ENCODE data around the gene TIMP2. TPM values are rescaled to one million over a fixed set of nuclear protein-coding genes. Genes with fewer than 3 reads are reported as not detected.

TIMP2 gene
- total RNA-seq, 2 experiments from 2014 or later = 6.2 to 7.0 TPM

- H3K4me1 ChIP-seq (ENCODE audit: insufficient read depth, low read length) = peaks cover 71% of the 10 kb centered on the region
- Mint-ChIP-seq H3K9me3 (no peaks in the 10 kb centered on the region), H3K27me3 (no peaks in the 10 kb centered on the region), H3K27ac (peak overlapping the region; percentile 95), H3K36me3 (ENCODE audit: low read depth) (peaks cover 91% of the 10 kb centered on the region), H3K4me1 (ENCODE audit: low read depth) (peaks cover 79% of the 10 kb centered on the region), H3K4me3 (peak overlapping the region; percentile 78)
- no peaks in the 10 kb centered on the region for H3K9me3 ChIP-seq (ENCODE audit: control insufficient read depth in 1 of 2, insufficient read depth in 1 of 2, low read length in 2 of 2)
- H3K27ac ChIP-seq (ENCODE audit: low read depth in 1 of 2, low read length in 2 of 2) = peak overlapping the region; percentile 41 to 45
- ATAC-seq (ENCODE audit: poor library complexity) (peak; percentile 15), DNase-seq (peak in 4 of 14 experiments; percentile 30 to 60 (median 42))
- H3K4me3 ChIP-seq (ENCODE audit: low read length) = peak overlapping the region; percentile 38
- H3K36me3 ChIP-seq (ENCODE audit: insufficient read depth, low read length) = peaks cover 79% of the 10 kb centered on the region
- POLR2A ChIA-PET = interaction anchor here (0.6 to 4.8 kb wide), 9 partner anchors 14 to 81 kb away, joined by 3 to 43 read pairs (median 5); partner anchors contain the start of gene CYTH1
- TF ChIP-seq CTCF (IDR thresholded peaks at IDR 0.05) = no peak
- intact Hi-C loops (cut with DNase I, micrococcal nuclease) = loop anchor here in 1 of 2 experiments (2.0 to 10.0 kb wide), 2 partner anchors 19 to 309 kb away; no protein-coding TSS in a partner anchor
- CTCF ChIA-PET = interaction anchor here (1.0 to 1.6 kb wide), 3 partner anchors 13 to 52 kb away, joined by 3 read pairs; no protein-coding TSS in a partner anchor
- no peaks in the 10 kb centered on the region for H3K27me3 ChIP-seq (ENCODE audit: control insufficient read depth in 1 of 2, insufficient read depth in 2 of 2, low read length in 2 of 2)
Observed at GRCh38 chr17:78803186-78803845, 121.9 kb downstream of the TIMP2 start.

Other genes starting within 250 kb of the TIMP2 start
- gene CYTH1, start 143.1 kb downstream of the TIMP2 start, total RNA-seq = 100 to 1,000 TPM; 521 to 525 TPM
- gene USP36, start 84.6 kb downstream of the TIMP2 start, total RNA-seq = 100 to 1,000 TPM; 489 to 494 TPM
- 1 to 10 TPM; 2.6 to 2.7 TPM for gene CEP295NL, start 22.2 kb downstream of the TIMP2 start, total RNA-seq
- 10 to 100 TPM; 38.8 to 41.0 TPM for gene LGALS3BP, start 54.5 kb upstream of the TIMP2 start, total RNA-seq
- 10 to 100 TPM; 28.3 to 30.0 TPM for gene CANT1, start 84.4 kb upstream of the TIMP2 start, total RNA-seq
- not detected for gene C1QTNF1, start 98.8 kb upstream of the TIMP2 start, total RNA-seq
- 10 to 100 TPM; 49.8 to 50.9 TPM for gene ENGASE, start 149.4 kb upstream of the TIMP2 start, total RNA-seq